Stimulated activated CD8-positive, alpha-beta memory T cell treated with anti-CD3 and anti-CD28 coated beads, Interleukin-7, amount 100 ng/mL, for 48 hours (primary cell): ENCODE measurements around the gene HDAC9.
"Not testable (repeated sequence)": the region's sequence is repeated elsewhere in the genome, so short reads cannot be mapped to it uniquely, and the experiment has no call there.

ENCODE experiments used
- DNase-seq, 2 donors: peaks; one replicate each; pipeline ENCODE4 v3.0.0-alpha.2; 2020; ENCODE audit warnings: low read depth in 1 of 2; ENCODE audit errors: extremely low read depth in 1 of 2

The HDAC9 gene

GRCh38 chr7:18936265-18936664 is 440.7 kb downstream of the HDAC9 start:
- DNase-seq, result no peak

GRCh38 chr7:18939771-18940592 is 444.4 kb downstream of the HDAC9 start:
- DNase-seq, result no peak

GRCh38 chr7:18940593-18941134 is 445.1 kb downstream of the HDAC9 start:
- DNase-seq, result no peak

GRCh38 chr7:18941207-18941606 is 445.7 kb downstream of the HDAC9 start:
- DNase-seq, result no peak

- no peak for DNase-seq
These were observed 453.0 kb downstream of the HDAC9 start for GRCh38 chr7:18948521-18948920.

GRCh38 chr7:18952846-18953245 is 457.3 kb downstream of the HDAC9 start:
- no peak for DNase-seq

- DNase-seq, result no peak
These were observed 463.1 kb downstream of the HDAC9 start for GRCh38 chr7:18958627-18959026.

- DNase-seq, result no peak
These were observed 465.2 kb downstream of the HDAC9 start for GRCh38 chr7:18960725-18961124.

GRCh38 chr7:18962031-18962430 is 466.5 kb downstream of the HDAC9 start:
- no peak for DNase-seq

GRCh38 chr7:18965657-18966056 is 470.1 kb downstream of the HDAC9 start:
- no peak for DNase-seq

GRCh38 chr7:18967755-18968154 is 472.2 kb downstream of the HDAC9 start:
- DNase-seq, result not testable (repeated sequence)

GRCh38 chr7:18971839-18972238 is 476.3 kb downstream of the HDAC9 start:
- DNase-seq, result no peak

GRCh38 chr7:18974803-18975202 is 479.3 kb downstream of the HDAC9 start:
- DNase-seq, result no peak

GRCh38 chr7:18975276-18975675 is 479.7 kb downstream of the HDAC9 start:
- DNase-seq, result no peak

GRCh38 chr7:18975689-18976280 is 480.2 kb downstream of the HDAC9 start:
- DNase-seq, result no peak

- DNase-seq, result no peak
These were observed 481.3 kb downstream of the HDAC9 start for GRCh38 chr7:18976715-18977471.

GRCh38 chr7:18978108-18978495 is 482.6 kb downstream of the HDAC9 start:
- no peak for DNase-seq

GRCh38 chr7:18990700-18991099 is 495.2 kb downstream of the HDAC9 start:
- not testable (repeated sequence) for DNase-seq

GRCh38 chr7:18993933-18994668 is 498.6 kb downstream of the HDAC9 start:
- DNase-seq, result no peak

- DNase-seq, result no peak
These were observed 499.7 kb downstream of the HDAC9 start for GRCh38 chr7:18995270-18995671.
